OCI-M1 (cell line): ENCODE data around the gene ALDH5A1.

Source experiments
- DNase-seq: peaks from one replicate; lab custom pipeline; 2025; lab: John Stamatoyannopoulos, UW

Gene ALDH5A1

DNA sequence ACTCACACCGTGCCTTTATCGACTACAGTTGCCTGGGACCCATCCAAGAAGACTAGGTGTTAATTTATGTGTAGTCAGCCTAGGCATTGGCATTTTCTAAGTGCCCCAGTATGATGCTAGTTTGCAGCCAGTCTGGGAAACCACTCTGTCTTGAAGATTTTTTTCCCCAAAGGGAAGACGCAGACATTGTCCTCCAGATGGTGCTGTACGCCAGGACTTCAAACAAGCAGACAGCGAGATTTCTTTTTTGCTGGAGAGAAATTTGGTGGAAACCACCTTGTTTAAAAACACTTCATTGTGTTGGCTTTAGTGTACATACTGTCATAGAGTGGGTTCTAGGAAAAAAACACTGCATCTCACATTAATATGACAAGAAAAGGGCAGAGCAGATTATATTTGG is 30.0 kb downstream of the ALDH5A1 start:
- DNase-seq: peak; percentile 59

GRCh38 chr6:24529985-24530384 is 35.2 kb downstream of the ALDH5A1 start:
- no peak for DNase-seq

DNA sequence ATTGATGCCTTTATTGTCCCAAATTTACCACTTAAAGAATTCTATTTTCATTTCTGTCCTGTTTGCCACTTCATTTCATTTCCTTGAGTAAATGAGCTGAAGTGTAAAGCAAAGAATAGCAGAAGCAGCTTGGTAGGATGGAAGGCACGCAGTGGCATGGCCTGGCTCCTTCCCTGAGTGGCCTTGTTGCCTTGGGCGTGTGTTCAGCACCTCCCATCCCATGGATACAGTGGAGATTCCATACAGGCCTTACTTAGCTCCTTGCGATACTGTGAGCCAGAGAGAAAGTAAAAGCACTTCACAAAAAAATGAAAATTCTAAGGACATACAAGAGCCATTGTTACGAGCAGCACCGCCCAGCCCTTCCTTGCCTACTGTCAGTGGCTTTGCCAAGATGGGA is 39.6 kb downstream of the ALDH5A1 start:
- DNase-seq: no peak

- no peak for DNase-seq
Measured at GRCh38 chr6:24535210-24535609, 40.4 kb downstream of the ALDH5A1 start.

- no peak for DNase-seq
Measured at GRCh38 chr6:24536466-24536865, 41.7 kb downstream of the ALDH5A1 start.

DNA sequence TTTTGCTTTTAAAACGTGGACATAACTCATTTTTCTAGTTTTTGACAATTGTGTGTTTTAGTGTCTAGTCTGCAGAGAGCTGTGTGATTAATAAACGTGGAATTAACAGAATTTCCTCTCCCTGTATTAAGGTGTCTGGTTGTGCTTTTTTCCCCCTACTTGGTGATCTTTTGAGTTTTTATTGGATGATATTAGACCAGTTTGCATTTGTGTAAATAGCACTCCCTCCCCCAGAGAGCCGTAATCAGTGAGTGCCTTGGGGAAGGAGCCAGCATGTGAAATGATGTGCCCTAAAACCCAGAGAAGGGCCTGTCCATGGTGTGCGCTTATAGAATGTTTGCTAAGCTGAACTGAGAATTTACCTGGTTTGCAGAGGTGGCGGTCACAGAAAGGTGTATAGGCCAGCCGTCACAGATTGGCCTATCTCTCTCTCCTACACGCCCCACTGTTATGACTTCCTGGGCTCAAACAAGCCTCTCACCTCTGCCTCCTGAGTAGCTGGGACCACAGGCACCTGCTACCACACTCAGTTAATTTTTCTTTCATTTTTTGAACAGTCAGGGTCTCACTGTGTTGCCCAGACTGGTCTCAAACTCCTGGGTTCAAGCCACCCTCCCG is 42.4 kb downstream of the ALDH5A1 start:
- DNase-seq: no peak

DNA sequence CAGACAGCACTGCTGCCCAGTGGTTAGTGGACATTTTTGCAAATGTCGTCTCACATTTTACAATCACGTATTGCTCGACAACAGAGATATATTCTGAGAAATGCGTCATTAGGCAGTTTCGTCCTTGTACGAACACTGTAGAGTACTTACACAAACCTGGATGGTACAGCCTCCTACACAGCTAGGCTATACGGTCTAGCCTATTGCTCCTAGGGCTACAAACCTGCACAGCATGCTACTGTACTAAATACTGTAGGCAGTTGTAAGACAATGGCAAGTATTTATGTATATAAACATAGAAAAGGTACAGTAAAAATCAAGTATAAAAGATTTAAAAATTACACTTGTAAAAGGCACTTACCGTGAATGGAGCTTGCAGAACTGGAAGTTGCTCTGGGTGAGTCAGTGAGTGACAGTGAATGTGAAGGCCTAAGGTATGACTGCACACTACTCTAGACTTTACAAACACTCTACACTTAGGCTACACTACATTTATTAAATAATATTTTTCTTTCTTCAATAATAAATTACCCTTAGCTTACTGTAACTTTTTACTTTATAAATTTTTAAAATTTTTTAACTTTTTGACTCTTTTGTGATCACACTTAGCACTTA is 43.1 kb downstream of the ALDH5A1 start:
- no peak for DNase-seq

DNA sequence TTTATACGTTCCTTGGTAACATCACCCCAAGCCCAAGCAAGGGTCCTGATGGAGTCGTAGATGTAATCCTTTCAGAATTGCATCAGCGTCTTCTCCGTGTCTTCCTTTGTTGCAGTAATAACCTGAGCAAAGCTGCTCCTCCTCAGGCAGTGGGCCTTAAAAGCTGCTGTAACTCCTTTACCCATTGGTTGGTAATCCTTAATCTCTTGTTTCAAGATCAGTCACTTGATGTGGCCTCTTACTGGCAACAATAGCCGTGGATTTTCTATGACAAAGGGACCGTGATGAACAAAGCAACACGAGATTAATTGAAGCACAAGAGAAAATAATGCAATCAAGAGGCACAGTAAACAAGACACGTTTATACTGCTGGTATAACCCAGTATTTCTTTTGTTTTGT is 44.6 kb downstream of the ALDH5A1 start:
- no peak for DNase-seq

GRCh38 chr6:24540197-24540596 is 45.4 kb downstream of the ALDH5A1 start:
- no peak for DNase-seq

GRCh38 chr6:24543683-24544082 is 48.9 kb downstream of the ALDH5A1 start:
- DNase-seq: no peak

GRCh38 chr6:24545183-24545582 is 50.4 kb downstream of the ALDH5A1 start:
- no peak for DNase-seq

DNA sequence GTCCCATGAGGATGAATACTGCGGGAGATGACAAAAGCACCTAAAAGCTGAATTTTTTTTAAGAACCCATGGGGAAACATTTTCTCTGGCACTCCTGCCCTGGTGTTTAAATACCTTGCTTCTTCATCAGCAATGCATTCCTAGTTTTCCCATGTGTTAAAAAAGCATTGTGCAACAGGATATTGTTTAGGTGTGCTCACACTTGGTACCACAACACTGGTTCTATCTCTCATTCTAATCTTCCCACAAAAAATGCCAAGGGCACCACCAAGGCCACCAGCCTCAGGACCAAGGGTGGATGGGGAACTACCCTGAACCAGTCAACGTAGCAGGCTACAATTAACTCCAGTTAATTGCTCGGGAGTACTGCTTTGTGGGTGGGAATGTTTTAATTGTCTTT is 50.9 kb downstream of the ALDH5A1 start:
- DNase-seq: no peak

- DNase-seq: no peak
Measured at GRCh38 chr6:24546439-24546838, 51.7 kb downstream of the ALDH5A1 start.

DNA sequence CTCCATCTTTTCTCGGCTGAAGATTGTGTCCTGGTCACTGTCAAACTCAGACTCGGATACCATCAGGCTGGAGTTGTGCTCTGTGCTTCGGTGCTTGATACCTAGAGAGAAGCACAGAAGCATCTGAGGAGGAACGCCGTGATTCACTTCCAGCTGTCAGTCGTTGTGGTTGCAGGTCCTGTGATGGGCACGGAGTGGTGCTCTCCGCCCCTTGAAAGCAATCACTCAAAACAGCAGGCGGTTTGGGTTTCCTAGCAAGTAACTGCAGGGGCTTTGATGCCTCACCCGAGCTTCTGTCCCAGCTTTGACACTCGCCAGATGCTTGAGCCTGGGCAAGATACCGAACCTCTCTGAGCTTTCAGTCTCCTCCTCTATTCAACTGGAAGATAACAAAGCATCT is 52.5 kb downstream of the ALDH5A1 start:
- peak; percentile 81 for DNase-seq

GRCh38 chr6:24549158-24549557 is 54.4 kb downstream of the ALDH5A1 start:
- DNase-seq: no peak

DNA sequence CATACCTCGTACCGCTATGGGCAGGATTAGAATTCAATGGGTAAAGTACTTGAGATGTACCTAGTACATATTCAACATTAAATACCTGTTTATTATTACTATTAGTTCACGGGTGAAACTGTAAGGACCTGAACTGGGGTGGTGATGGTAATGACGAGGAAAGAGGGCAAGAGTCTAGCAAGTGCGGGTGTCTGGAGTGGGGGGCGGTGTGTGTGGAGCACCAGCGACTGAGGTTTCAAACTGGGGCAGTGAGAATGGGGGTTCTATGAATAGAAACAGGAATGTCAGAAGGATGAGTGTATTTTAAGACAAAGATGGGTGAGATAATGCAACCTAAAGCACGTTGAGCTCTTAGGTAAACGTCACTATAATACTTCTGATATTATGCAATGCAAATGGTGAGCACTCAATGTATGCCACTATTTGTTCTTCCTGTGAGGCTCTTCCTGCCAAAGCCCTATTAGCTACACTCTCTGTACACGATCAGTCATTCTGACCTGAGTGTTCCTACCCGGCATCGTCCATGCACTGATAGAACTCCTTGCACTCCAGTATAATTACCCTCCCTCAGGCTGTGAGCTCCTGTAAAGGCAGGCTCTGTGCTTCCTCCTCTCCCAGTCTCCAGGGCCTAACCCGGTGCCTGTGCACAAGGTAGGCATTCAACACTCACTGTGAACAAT is 55.0 kb downstream of the ALDH5A1 start:
- DNase-seq: no peak

- DNase-seq: no peak
Measured at GRCh38 chr6:24551139-24551538, 56.4 kb downstream of the ALDH5A1 start.

DNA sequence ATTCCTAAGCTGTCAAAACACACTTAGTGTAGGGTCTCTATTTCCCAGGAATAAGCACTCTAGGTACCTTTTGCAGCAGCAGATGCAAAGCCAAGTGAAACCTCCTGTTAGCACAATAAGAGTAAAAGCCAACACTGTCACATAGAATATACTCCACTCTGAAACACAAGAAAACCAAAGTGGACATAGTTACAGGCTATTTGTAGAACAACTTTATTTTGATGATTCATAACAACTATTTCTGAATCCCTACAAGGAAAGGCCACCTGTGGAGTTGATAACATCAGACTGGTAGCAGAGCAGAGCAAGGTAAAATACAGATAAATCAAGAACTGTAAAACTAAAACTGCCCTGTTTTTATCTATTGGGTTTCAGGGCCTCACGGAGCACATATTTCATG is 59.7 kb downstream of the ALDH5A1 start:
- no peak for DNase-seq

GRCh38 chr6:24558516-24558915 is 63.7 kb downstream of the ALDH5A1 start:
- no peak for DNase-seq

- no peak for DNase-seq
Measured at GRCh38 chr6:24564081-24564480, 69.3 kb downstream of the ALDH5A1 start.

DNA sequence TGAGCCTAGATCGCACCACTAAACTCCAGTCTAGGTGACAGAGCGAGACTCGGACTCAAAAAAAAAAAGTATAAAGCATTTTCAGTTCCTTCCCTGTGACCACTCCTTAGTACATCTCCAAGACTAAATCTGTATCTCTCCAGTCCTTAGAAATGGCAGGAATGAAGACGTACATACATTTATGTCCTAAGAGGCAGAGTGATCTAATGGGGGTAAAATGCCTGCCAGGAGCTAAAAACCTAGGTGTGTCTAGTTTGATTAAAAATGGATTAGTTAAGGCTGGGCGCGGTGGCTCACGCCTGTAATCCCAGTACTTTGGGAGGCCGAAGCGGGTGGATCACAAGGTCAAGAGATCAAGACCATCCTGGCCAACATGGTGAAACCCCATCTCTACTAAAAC is 70.4 kb downstream of the ALDH5A1 start:
- DNase-seq: no peak

GRCh38 chr6:24566020-24566767 is 71.4 kb downstream of the ALDH5A1 start:
- DNase-seq: no peak

DNA sequence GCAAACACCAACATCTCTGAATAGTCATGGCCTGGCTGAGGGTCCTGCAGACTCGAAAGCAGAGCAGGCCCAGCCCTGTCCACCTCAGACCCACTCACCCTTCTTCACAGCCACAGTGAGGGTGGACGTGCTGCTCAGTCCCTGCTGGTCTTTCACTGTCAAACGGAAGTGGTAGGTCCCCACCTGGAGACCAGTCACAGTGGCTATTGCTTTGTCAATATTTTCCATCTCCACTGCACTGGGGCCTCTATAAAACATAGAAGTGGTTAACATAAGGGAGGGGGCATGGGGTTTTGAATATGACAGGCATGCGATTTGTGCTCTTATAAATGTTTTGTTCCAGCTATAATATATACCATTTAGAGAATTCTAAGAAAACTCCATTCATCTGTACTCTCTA is 73.9 kb downstream of the ALDH5A1 start:
- DNase-seq: no peak
